NAMALWA (cell line): ENCODE results near the gene OPCML.
A peak's percentile ranks its signal among the peaks of the same experiment; 100 is the strongest.
"Not testable (repeated sequence)": the region's sequence is repeated elsewhere in the genome, so short reads cannot be mapped to it uniquely, and the experiment has no call there.

Source experiments
- DNase-seq: peaks from one replicate; pipeline ENCODE4 v3.0.0-alpha.2; 2015; ENCODE audit warnings: low spot score

Gene OPCML

GRCh38 chr11:132423266-132423665 lies 1109.0 kb downstream of the OPCML start:
- DNase-seq = no peak

GRCh38 chr11:132422722-132423121 lies 1109.6 kb downstream of the OPCML start:
- DNase-seq = no peak

- DNase-seq = no peak
Observed at GRCh38 chr11:132421555-132421954, 1110.7 kb downstream of the OPCML start.

GRCh38 chr11:132414451-132414850 lies 1117.8 kb downstream of the OPCML start:
- no peak for DNase-seq

GRCh38 chr11:132410383-132410782 lies 1121.9 kb downstream of the OPCML start:
- no peak for DNase-seq

GRCh38 chr11:132409573-132410355 lies 1122.5 kb downstream of the OPCML start:
- DNase-seq = no peak

GRCh38 chr11:132408877-132409276 lies 1123.4 kb downstream of the OPCML start:
- DNase-seq = no peak

GRCh38 chr11:132405728-132406127 lies 1126.6 kb downstream of the OPCML start:
- no peak for DNase-seq

- DNase-seq = peak; percentile 21
Observed at GRCh38 chr11:132402071-132402684, 1130.1 kb downstream of the OPCML start.

GRCh38 chr11:132396318-132396717 lies 1136.0 kb downstream of the OPCML start:
- no peak for DNase-seq

- no peak for DNase-seq
Observed at GRCh38 chr11:132395434-132395833, 1136.9 kb downstream of the OPCML start.

- no peak for DNase-seq
Observed at GRCh38 chr11:132379540-132379939, 1152.8 kb downstream of the OPCML start.

- no peak for DNase-seq
Observed at GRCh38 chr11:132373405-132374143, 1158.7 kb downstream of the OPCML start.

GRCh38 chr11:132370114-132370513 lies 1162.2 kb downstream of the OPCML start:
- not testable (repeated sequence) for DNase-seq

GRCh38 chr11:132367293-132367692 lies 1165.0 kb downstream of the OPCML start:
- DNase-seq = no peak

- DNase-seq = no peak
Observed at GRCh38 chr11:132365650-132366049, 1166.7 kb downstream of the OPCML start.
